OCI-LY1 (cell line): ENCODE data around the gene SOCS7.

Experiments used
- EZH2 ChIP-seq: fragments of 200-600 bp; sonication (generic), shearing (Covaris generic); IDR thresholded peaks from 2 replicates; pipeline ENCODE4 v1.8.0; 2017; ENCODE audit warnings: borderline replicate concordance, mixed run types, mild to moderate bottlenecking, antibody characterized with exemption, low read length, moderate library complexity, mixed read lengths
- TF ChIP-seq, protein P1 (sequence below): fragments of 200-600 bp; sonication (generic), shearing (Covaris generic); IDR thresholded peaks from 2 replicates; pipeline ENCODE4 v1.5.1; 2017; ENCODE audit warnings: mild to moderate bottlenecking, antibody characterized with exemption, low read length, moderate library complexity, mixed read lengths

DNA sequence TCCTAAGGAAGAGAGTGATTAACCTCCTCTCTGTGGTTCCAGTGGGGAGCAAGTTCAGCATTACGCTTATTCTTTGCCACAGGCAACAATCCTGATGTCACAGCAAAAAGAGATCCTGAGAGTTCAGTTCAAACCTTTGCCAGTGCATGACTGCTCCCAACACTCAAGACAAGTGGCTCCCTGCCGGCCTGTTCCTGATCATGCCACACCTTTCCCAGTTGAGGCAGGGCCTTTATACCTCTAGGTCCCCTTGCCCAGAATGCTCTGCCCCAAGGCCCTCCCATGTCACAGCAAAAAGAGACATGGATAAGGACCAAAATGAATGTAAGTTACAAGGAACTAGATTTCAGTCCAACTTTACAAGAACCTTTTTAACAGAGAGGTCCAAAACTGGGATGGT lies 45.6 kb downstream of the SOCS7 start:
- TF ChIP-seq EZH2, result no peak
- TF ChIP-seq, protein P1, sequence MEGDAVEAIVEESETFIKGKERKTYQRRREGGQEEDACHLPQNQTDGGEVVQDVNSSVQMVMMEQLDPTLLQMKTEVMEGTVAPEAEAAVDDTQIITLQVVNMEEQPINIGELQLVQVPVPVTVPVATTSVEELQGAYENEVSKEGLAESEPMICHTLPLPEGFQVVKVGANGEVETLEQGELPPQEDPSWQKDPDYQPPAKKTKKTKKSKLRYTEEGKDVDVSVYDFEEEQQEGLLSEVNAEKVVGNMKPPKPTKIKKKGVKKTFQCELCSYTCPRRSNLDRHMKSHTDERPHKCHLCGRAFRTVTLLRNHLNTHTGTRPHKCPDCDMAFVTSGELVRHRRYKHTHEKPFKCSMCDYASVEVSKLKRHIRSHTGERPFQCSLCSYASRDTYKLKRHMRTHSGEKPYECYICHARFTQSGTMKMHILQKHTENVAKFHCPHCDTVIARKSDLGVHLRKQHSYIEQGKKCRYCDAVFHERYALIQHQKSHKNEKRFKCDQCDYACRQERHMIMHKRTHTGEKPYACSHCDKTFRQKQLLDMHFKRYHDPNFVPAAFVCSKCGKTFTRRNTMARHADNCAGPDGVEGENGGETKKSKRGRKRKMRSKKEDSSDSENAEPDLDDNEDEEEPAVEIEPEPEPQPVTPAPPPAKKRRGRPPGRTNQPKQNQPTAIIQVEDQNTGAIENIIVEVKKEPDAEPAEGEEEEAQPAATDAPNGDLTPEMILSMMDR, result no peak
